Prostate gland (tissue), 2 donors: ENCODE results near the gene HIPK1. TPM values are rescaled to one million over a fixed set of nuclear protein-coding genes. Genes with fewer than 3 reads are reported as not detected.

Experiments used
- DNase-seq: peaks from one replicate; pipeline ENCODE4 v3.0.0-alpha.2; 2019; ENCODE audit warnings: low spot score
- H3K27ac ChIP-seq, 2 donors: fragments of 200-600 bp; sonication (generic); 2 replicates each; pipeline ENCODE4 v1.5.1; 2017 to 2019
- H3K27me3 ChIP-seq: fragments of 200-600 bp; sonication (generic); replicated peaks from 2 replicates; pipeline ENCODE4 v1.5.1; 2019; ENCODE audit not compliant: insufficient read depth
- H3K36me3 ChIP-seq, 2 donors: fragments of 200-600 bp; sonication (generic); 1 replicate in 1 of 2; 2 replicates in 1 of 2; pipeline versions ENCODE4 v1.5.1 to v1.8.1; 2017 to 2019
- H3K4me1 ChIP-seq: fragments of 200-600 bp; sonication (generic); replicated peaks from 2 replicates; pipeline ENCODE4 v1.5.1; 2019
- H3K4me3 ChIP-seq, 2 donors: fragments of 200-600 bp; sonication (generic); 2 replicates each; pipeline ENCODE4 v1.5.1; 2017 to 2019
- H3K9me3 ChIP-seq: fragments of 200-600 bp; sonication (generic); 2 replicates; pipeline ENCODE4 v1.5.1; 2017
- POLR2A ChIP-seq: fragments of 450-650 bp; IDR thresholded peaks from one replicate; pipeline ENCODE4 v1.6.1; 2016; ENCODE audit warnings: antibody characterized with exemption, mild to moderate bottlenecking
- POLR2AphosphoS5 ChIP-seq: sonication (generic); formaldehyde crosslinking; IDR thresholded peaks from one replicate; pipeline ENCODE4 v1.6.1; 2017; ENCODE audit warnings: antibody characterized with exemption
- WGBS: methylation state at CpG from one replicate; pipeline ENCODE4 v1.1.5; 2018; 5-methylcytosine and 5-hydroxymethylcytosine counted together
- intact Hi-C: fragments of 100-400 bp; cut with DNase I; formaldehyde crosslinking; loops from one replicate; pipeline ENCODE4 v1.14.2; 2022
- total RNA-seq, 2 donors: library from RNA; depleted of rRNA; stranded (reverse); fragments of >200 nt; gene quantifications; one replicate each; pipeline ENCODE4 v1.1.0, GENCODE V29; 2016
- TF ChIP-seq, protein P1 (sequence below), 4 experiments: fragments of 200-600 bp in 2 of 4; fragments of 450-650 bp in 2 of 4; sonication (generic) in 2 of 4; IDR thresholded peaks; 1 replicate in 3 of 4; 2 replicates in 1 of 4; pipeline ENCODE4 v1.5.1; 2016 to 2019; ENCODE audit warnings: antibody characterized with exemption in 4 of 4, mild to moderate bottlenecking in 2 of 4, moderate library complexity in 2 of 4

The HIPK1 gene
- total RNA-seq, 2 donors from 2014 or later, result 43.5 to 76.3 TPM

DNA sequence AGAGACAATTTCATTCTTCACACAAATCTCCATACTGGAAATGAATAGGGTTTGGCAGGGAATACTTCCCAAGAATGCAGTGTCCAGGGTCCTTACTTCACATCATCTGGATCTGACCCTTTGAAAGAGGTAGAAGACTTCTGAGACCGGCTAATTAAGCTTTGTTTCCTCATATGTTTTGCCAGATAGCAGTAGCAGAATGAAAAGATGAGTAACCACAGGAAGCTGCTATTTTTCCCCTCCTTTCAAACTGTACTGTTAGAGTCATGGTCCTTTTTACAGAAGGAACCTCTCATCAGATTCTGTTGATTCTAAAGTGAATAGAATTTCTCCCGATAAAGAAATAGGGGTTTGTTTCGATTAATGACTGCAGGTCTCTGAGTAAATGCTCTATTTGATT lies 48.8 kb downstream of the HIPK1 start:
- Histone ChIP-seq H3K4me1 (no peaks in the 10 kb centered on the region), H3K27me3 (no peaks in the 10 kb centered on the region), H3K4me3 (no peak overlapping the region), H3K27ac (no peak overlapping the region), H3K9me3 (no peaks in the 10 kb centered on the region), H3K36me3 (peaks cover 0 to 2% of the 10 kb centered on the region in 2 donors)
- WGBS, result 82% methylated on average over 3 of the region's 3 CpGs
- DNase-seq, result no peak
- TF ChIP-seq POLR2AphosphoS5, result no peak
- TF ChIP-seq, protein P1, sequence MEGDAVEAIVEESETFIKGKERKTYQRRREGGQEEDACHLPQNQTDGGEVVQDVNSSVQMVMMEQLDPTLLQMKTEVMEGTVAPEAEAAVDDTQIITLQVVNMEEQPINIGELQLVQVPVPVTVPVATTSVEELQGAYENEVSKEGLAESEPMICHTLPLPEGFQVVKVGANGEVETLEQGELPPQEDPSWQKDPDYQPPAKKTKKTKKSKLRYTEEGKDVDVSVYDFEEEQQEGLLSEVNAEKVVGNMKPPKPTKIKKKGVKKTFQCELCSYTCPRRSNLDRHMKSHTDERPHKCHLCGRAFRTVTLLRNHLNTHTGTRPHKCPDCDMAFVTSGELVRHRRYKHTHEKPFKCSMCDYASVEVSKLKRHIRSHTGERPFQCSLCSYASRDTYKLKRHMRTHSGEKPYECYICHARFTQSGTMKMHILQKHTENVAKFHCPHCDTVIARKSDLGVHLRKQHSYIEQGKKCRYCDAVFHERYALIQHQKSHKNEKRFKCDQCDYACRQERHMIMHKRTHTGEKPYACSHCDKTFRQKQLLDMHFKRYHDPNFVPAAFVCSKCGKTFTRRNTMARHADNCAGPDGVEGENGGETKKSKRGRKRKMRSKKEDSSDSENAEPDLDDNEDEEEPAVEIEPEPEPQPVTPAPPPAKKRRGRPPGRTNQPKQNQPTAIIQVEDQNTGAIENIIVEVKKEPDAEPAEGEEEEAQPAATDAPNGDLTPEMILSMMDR (IDR thresholded peaks at IDR 0.05), result no peak
- no peak for TF ChIP-seq POLR2A
- intact Hi-C loops, result loop anchor here (2.0 to 10.0 kb wide), 4 partner anchors 143 to 305 kb away; partner anchors contain the start of gene SYT6

DNA sequence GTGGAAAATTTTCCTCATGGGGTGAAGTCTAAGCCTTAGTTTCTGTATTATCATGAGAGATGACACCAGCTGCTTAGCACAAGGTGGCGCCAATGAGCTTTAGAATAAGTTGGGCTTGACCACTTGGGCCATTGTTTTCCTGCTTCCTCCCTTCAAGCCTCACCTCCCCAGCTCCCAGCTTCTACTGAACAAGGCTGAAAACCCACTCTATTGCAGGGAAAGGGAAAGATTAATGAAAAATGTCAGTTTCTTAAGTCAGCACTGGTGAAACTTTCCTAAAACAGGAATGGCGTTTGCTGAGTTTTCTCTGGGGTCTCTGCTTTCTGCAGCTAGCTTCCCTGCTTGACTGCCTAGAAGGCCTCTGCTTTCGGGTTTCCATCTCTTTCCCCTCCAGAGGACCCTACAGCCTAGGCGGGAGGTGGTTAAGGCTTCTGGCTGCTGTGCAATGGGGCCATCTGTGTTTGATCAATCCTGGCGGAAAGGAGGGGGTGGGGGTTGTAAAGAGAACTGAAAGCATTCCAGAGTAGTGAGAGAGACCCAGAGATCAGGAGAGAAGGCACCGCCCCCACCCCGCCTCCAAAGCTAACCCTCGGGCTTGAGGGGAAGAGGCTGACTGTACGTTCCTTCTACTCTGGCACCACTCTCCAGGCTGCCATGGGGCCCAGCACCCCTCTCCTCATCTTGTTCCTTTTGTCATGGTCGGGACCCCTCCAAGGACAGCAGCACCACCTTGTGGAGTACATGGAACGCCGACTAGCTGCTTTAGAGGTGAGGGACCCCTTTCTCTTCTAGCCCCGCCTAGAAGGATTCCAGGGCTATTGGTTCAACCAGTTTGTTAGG lies 50.0 kb downstream of the HIPK1 start, which contains the start of gene OLFML3:
OLFML3 (plus strand) TSS at position 612 of the 840 bp plus-strand sequence; CDS start at position 655, 43 bp downstream.
- TF ChIP-seq POLR2AphosphoS5 (no peak), POLR2A (no peak)
- TF ChIP-seq, protein P1 (IDR thresholded peaks at IDR 0.05), result peak; percentile 43 to 82 (median 69)
- H3K36me3 ChIP-seq, result no peaks in the 10 kb centered on the region
- peak; percentile 81 for DNase-seq
- H3K9me3 ChIP-seq, result no peaks in the 10 kb centered on the region
- peak within 1 kb of the TSS; percentile 1 to 9 for H3K4me3 ChIP-seq
- peak within 1 kb of the TSS; percentile 25 to 55 for H3K27ac ChIP-seq
- WGBS, result 13% methylated on average over 13 of the region's 13 CpGs
- H3K27me3 ChIP-seq, result no peaks in the 10 kb centered on the region
- no peaks in the 10 kb centered on the region for H3K4me1 ChIP-seq
- intact Hi-C loops, result loop anchor here (2.0 to 10.0 kb wide), 4 partner anchors 144 to 304 kb away; partner anchors contain the start of gene SYT6

DNA sequence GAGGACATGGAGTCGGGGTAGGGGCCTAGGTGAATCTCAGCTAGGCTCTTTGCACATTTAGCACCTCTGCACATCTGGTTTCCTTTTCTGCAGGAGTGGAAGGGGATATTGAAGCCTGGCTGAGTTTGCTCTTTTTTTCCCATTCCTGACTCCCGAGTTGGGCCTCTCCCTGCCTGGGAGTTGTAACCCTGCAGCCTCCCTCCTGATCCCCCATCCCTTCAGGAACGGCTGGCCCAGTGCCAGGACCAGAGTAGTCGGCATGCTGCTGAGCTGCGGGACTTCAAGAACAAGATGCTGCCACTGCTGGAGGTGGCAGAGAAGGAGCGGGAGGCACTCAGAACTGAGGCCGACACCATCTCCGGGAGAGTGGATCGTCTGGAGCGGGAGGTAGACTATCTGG lies 51.0 kb downstream of the HIPK1 start:
- WGBS, result 45% methylated on average over 10 of the region's 10 CpGs
- TF ChIP-seq, protein P1 (IDR thresholded peaks at IDR 0.05), result no peak
- TF ChIP-seq POLR2A (no peak), POLR2AphosphoS5 (no peak)
- Histone ChIP-seq H3K4me1 (no peaks in the 10 kb centered on the region), H3K4me3 (peak overlapping the region; percentile 1 to 9), H3K27me3 (no peaks in the 10 kb centered on the region), H3K36me3 (no peaks in the 10 kb centered on the region), H3K9me3 (no peaks in the 10 kb centered on the region), H3K27ac (peak overlapping the region; percentile 25 to 55)
- no peak for DNase-seq
- intact Hi-C loops, result loop anchor here (5.0 kb wide), 1 partner anchor 317 kb away; no protein-coding TSS in a partner anchor

DNA sequence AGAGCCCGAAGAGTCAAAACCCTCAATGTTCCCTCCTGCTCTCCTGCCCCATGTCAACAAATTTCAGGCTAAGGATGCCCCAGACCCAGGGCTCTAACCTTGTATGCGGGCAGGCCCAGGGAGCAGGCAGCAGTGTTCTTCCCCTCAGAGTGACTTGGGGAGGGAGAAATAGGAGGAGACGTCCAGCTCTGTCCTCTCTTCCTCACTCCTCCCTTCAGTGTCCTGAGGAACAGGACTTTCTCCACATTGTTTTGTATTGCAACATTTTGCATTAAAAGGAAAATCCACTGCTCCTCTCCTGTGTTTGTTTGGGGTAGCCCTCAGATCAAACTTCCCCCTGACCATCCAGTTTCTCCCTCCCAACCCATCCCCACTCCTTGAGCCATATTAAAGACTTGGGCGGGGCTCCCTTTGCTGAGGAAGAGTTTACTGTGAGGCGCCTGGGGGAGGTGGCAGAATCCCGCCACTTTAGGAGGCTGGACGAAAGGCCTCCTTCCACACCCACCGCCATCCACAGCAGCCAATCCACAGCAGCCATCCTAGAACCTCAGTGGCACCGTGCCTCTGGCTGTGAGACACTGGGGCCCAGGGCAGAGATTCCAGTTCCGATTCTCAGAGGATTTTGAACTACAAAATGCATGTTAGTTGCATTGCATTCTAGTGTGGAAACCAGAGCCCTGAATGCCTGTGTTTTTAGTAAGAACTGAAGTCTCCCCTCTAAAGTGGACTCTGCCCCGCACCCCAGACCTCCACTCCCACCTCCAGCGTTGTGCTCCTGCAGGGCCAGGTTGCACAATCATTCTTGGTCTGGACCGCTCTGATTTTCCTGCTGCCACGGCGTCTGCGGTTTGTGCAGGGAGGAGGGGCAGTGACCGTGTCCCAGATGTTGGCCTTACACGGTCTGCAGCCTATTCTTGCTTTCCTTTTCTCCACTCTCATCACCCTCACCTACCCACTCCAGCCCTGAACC lies 53.1 kb downstream of the HIPK1 start:
- Histone ChIP-seq H3K27me3 (no peaks in the 10 kb centered on the region), H3K9me3 (no peaks in the 10 kb centered on the region), H3K27ac (peak overlapping the region; percentile 25 to 42), H3K36me3 (no peaks in the 10 kb centered on the region), H3K4me1 (no peaks in the 10 kb centered on the region), H3K4me3 (no peak overlapping the region)
- intact Hi-C loops, result loop anchor here (5.0 kb wide), 1 partner anchor 315 kb away; no protein-coding TSS in a partner anchor
- no peak for DNase-seq
- WGBS, result 46% methylated on average over 18 of the region's 18 CpGs
- TF ChIP-seq, protein P1 (IDR thresholded peaks at IDR 0.05), result no peak
